H1 (cell line): ENCODE data around the gene GPR18. TPM values are rescaled to one million over a fixed set of nuclear protein-coding genes. Genes with fewer than 3 reads are reported as not detected.

Experiments
- CTCF ChIA-PET: fragments of 300-600 bp; sonication (Branson Sonifier 250); formaldehyde crosslinking; loops from one replicate; lab custom pipeline; 2021; ENCODE audit not compliant: partially characterized antibody; lab: Charles Lee
- POLR2A ChIA-PET: fragments of 300-600 bp; sonication (Branson Sonifier 250); formaldehyde crosslinking; loops from one replicate; lab custom pipeline; 2021; ENCODE audit warnings: inconsistent platforms; ENCODE audit not compliant: partially characterized antibody; lab: Charles Lee
- DNase-seq, 2 experiments: peaks; one replicate each; pipeline versions ENCODE4 v3.0.0 to v3.0.0-alpha.2; 2010 to 2022; ENCODE audit warnings: low spot score in 2 of 2, low read depth in 1 of 2, mixed read lengths in 1 of 2
- FAIRE-seq: peaks from 2 replicates; lab custom pipeline; 2011; peaks lifted over from hg19 to GRCh38; lab: Jason Lieb, UNC
- H2AFZ ChIP-seq: 2 replicates; pipeline ENCODE4 v1.8.1; 2012; ENCODE audit warnings: low read length, inconsistent platforms
- H2AK5ac ChIP-seq: 2 replicates; pipeline ENCODE4 v1.6.1; 2013; ENCODE audit warnings: low read depth, low read length
- H2BK120ac ChIP-seq: replicated peaks from 2 replicates; pipeline ENCODE3; 2013; ENCODE audit warnings: low read depth, low read length, inconsistent platforms
- H2BK12ac ChIP-seq: 2 replicates; pipeline ENCODE4 v1.6.1; 2013; ENCODE audit warnings: low read depth, low read length
- H2BK15ac ChIP-seq: 2 replicates; pipeline ENCODE4 v1.6.1; 2013; ENCODE audit warnings: low read length
- H2BK20ac ChIP-seq: 2 replicates; pipeline ENCODE4 v1.6.1; 2013; ENCODE audit warnings: low read length
- H2BK5ac ChIP-seq: 2 replicates; pipeline ENCODE4 v1.6.1; 2013; ENCODE audit warnings: low read depth, low read length
- H3K14ac ChIP-seq: 2 replicates; pipeline ENCODE4 v1.6.1; 2013; ENCODE audit warnings: inconsistent platforms; ENCODE audit not compliant: insufficient read length
- H3K18ac ChIP-seq: 2 replicates; pipeline ENCODE4 v1.6.1; 2013; ENCODE audit warnings: low read length; ENCODE audit errors: extremely low read depth
- H3K23ac ChIP-seq: 2 replicates; pipeline ENCODE4 v1.6.1; 2013; ENCODE audit warnings: inconsistent platforms; ENCODE audit not compliant: insufficient read length
- H3K23me2 ChIP-seq: 2 replicates; pipeline ENCODE4 v1.6.1; 2013; ENCODE audit warnings: low read depth, low read length
- H3K27ac ChIP-seq: 2 replicates; pipeline ENCODE4 v1.6.1; 2011; ENCODE audit warnings: low read depth, low read length, inconsistent platforms
- H3K27me3 ChIP-seq, 4 experiments: replicated peaks in 1 of 4; 1 replicate in 1 of 4; 2 replicates in 3 of 4; pipeline versions ENCODE4 v1.6.1 to v1.8.1; 2011 to 2013; ENCODE audit warnings: low read length in 3 of 4, mild to moderate bottlenecking in 3 of 4, inconsistent platforms in 2 of 4, mixed read lengths in 2 of 4, moderate library complexity in 1 of 4; ENCODE audit not compliant: control insufficient read depth in 3 of 4, insufficient read depth in 3 of 4; ENCODE audit errors: extremely low read depth in 1 of 4
- H3K36me3 ChIP-seq, 4 experiments: 2 replicates each; pipeline versions ENCODE4 v1.6.1 to v1.8.1; 2011 to 2013; ENCODE audit warnings: mild to moderate bottlenecking in 4 of 4, low read length in 3 of 4, moderate library complexity in 2 of 4, control low read depth in 1 of 4, inconsistent platforms in 1 of 4; ENCODE audit not compliant: insufficient read depth in 4 of 4, control insufficient read depth in 2 of 4
- H3K4ac ChIP-seq: replicated peaks from 2 replicates; pipeline ENCODE3; 2013; ENCODE audit warnings: low read length, low read depth, mixed read lengths, inconsistent platforms; ENCODE audit not compliant: insufficient read length
- H3K4me1 ChIP-seq, 4 experiments: replicated peaks in 1 of 4; 1 replicate in 1 of 4; 2 replicates in 3 of 4; pipeline versions ENCODE4 v1.6.1 to v1.8.1; 2011 to 2013; ENCODE audit warnings: low read length in 3 of 4, inconsistent platforms in 2 of 4, mixed read lengths in 1 of 4; ENCODE audit not compliant: insufficient read depth in 4 of 4, control insufficient read depth in 3 of 4
- H3K4me2 ChIP-seq, 2 experiments: 2 replicates each; pipeline versions ENCODE4 v1.6.1 to v1.8.1; 2011 to 2013; ENCODE audit warnings: low read depth in 2 of 2, low read length in 2 of 2, control low read depth in 1 of 2, inconsistent platforms in 1 of 2, mild to moderate bottlenecking in 1 of 2; ENCODE audit not compliant: insufficient read depth in 1 of 2
- H3K4me3 ChIP-seq, 4 experiments: fragments of 200-600, 300-600 bp in 1 of 4; sonication (generic), shearing (Covaris generic), sonication (Bioruptor Twin) in 1 of 4; 2 replicates each; pipeline versions ENCODE4 v1.5.1 to v1.8.1; 2011 to 2016; ENCODE audit warnings: low read length in 4 of 4, low read depth in 3 of 4, control low read depth in 2 of 4, inconsistent platforms in 2 of 4, mild to moderate bottlenecking in 2 of 4, mixed read lengths in 1 of 4, moderate library complexity in 1 of 4; ENCODE audit not compliant: insufficient read depth in 2 of 4; ENCODE audit errors: extremely low read depth in 1 of 4
- H3K56ac ChIP-seq: replicated peaks from 2 replicates; pipeline ENCODE3; 2013; ENCODE audit warnings: low read depth, mild to moderate bottlenecking, mixed read lengths, low read length, inconsistent platforms; ENCODE audit not compliant: insufficient read length
- H3K79me1 ChIP-seq: 2 replicates; pipeline ENCODE4 v1.6.1; 2013; ENCODE audit warnings: low read depth, low read length, control low read depth
- H3K79me2 ChIP-seq, 2 experiments: 2 replicates each; pipeline versions ENCODE4 v1.6.1 to v1.8.1; 2012 to 2013; ENCODE audit warnings: low read length in 2 of 2, mild to moderate bottlenecking in 2 of 2, inconsistent platforms in 1 of 2; ENCODE audit not compliant: insufficient read depth in 2 of 2, control insufficient read depth in 1 of 2
- H3K9ac ChIP-seq, 4 experiments: replicated peaks in 1 of 4; 1 replicate in 1 of 4; 2 replicates in 3 of 4; pipeline versions ENCODE4 v1.6.1 to v1.8.1; 2011 to 2013; ENCODE audit warnings: low read depth in 3 of 4, low read length in 3 of 4, control low read depth in 2 of 4, mild to moderate bottlenecking in 2 of 4, moderate library complexity in 2 of 4, inconsistent platforms in 1 of 4; ENCODE audit errors: extremely low read depth in 1 of 4
- H3K9me3 ChIP-seq, 2 experiments: 2 replicates each; pipeline versions ENCODE4 v1.6.1 to v1.8.1; 2012 to 2013; ENCODE audit warnings: mild to moderate bottlenecking in 2 of 2, moderate library complexity in 2 of 2, control low read depth in 1 of 2, inconsistent platforms in 1 of 2, low read depth in 1 of 2, low read length in 1 of 2, mixed read lengths in 1 of 2; ENCODE audit not compliant: insufficient read depth in 2 of 2
- H4K20me1 ChIP-seq, 2 experiments: replicated peaks in 1 of 2; 2 replicates each; pipeline versions ENCODE3 to v1.8.1; 2011 to 2013; ENCODE audit warnings: inconsistent platforms in 2 of 2, low read length in 2 of 2, mild to moderate bottlenecking in 1 of 2; ENCODE audit not compliant: insufficient read depth in 2 of 2, control insufficient read depth in 1 of 2
- H4K5ac ChIP-seq: 2 replicates; pipeline ENCODE4 v1.6.1; 2013; ENCODE audit warnings: low read length, low read depth, mixed read lengths, inconsistent platforms; ENCODE audit not compliant: insufficient read length
- H4K8ac ChIP-seq: 2 replicates; pipeline ENCODE4 v1.8.0; 2013; ENCODE audit warnings: mild to moderate bottlenecking, moderate library complexity, low read length, inconsistent platforms; ENCODE audit not compliant: insufficient read depth; ENCODE audit errors: extremely low read depth
- H4K91ac ChIP-seq: replicated peaks from 2 replicates; pipeline ENCODE3; 2013; ENCODE audit warnings: low read length, mixed read lengths, inconsistent platforms; ENCODE audit not compliant: insufficient read length
- BRCA1 ChIP-seq: IDR thresholded peaks from 2 replicates; pipeline ENCODE4 v1.6.1; 2012; ENCODE audit warnings: low read depth, low read length, improper control_type of control experiment
- CBX5 ChIP-seq: fragments of 300-800, 300-1000 bp; sonication (generic); IDR thresholded peaks from 2 replicates; pipeline ENCODE4 v1.7.1; 2016; ENCODE audit warnings: antibody characterized with exemption, low read length, low read depth
- GABPA ChIP-seq: IDR thresholded peaks from 2 replicates; pipeline ENCODE4 v1.6.1; 2011; ENCODE audit warnings: mild to moderate bottlenecking, low read length, moderate library complexity, borderline replicate concordance; ENCODE audit not compliant: insufficient read depth
- HDAC2 ChIP-seq, 2 experiments: fragments of 300-600 bp in 1 of 2; sonication (generic) in 1 of 2; IDR thresholded peaks; 2 replicates each; pipeline ENCODE4 v1.6.1; 2011 to 2012; ENCODE audit warnings: low read depth in 2 of 2, low read length in 2 of 2, mild to moderate bottlenecking in 2 of 2, moderate library complexity in 2 of 2, borderline replicate concordance in 1 of 2, inconsistent platforms in 1 of 2
- HDAC6 ChIP-seq: IDR thresholded peaks from one replicate; pipeline ENCODE4 v1.7.1; 2012; ENCODE audit warnings: low read depth, mild to moderate bottlenecking, inconsistent platforms, low read length, moderate library complexity
- KDM1A ChIP-seq: fragments of 200-600, 300-600 bp; sonication (generic); IDR thresholded peaks from 2 replicates; pipeline ENCODE4 v1.7.1; 2016; ENCODE audit warnings: mild to moderate bottlenecking, low read length, borderline replicate concordance
- MAFK ChIP-seq: IDR thresholded peaks from 2 replicates; pipeline ENCODE4 v1.6.1; 2012; ENCODE audit warnings: low read depth, mild to moderate bottlenecking, improper control_type of control experiment, low read length
- POLR2AphosphoS5 ChIP-seq: IDR thresholded peaks from 2 replicates; pipeline ENCODE4 v1.6.1; 2011; ENCODE audit warnings: low read depth, low read length
- SP2 ChIP-seq: IDR thresholded peaks from 2 replicates; pipeline ENCODE4 v1.6.1; 2012; ENCODE audit warnings: mild to moderate bottlenecking, low read length, inconsistent platforms
- WGBS, 2 experiments: shearing (Covaris generic) in 1 of 2; methylation state at CpG; one replicate each; pipeline versions ENCODE4 v1.1.6 to v1.1.7; 2013 to 2015; ENCODE audit warnings: low lambda C conversion rate in 2 of 2, mixed read lengths in 2 of 2, inconsistent platforms in 1 of 2, low coverage in 1 of 2, missing lambda C conversion rate in 1 of 2; ENCODE audit not compliant: insufficient replicate concordance in 2 of 2, insufficient coverage in 1 of 2, insufficient read length in 1 of 2; ENCODE audit errors: extremely low coverage in 1 of 2, missing lambda C conversion rate in 1 of 2; 5-methylcytosine and 5-hydroxymethylcytosine counted together
- polyA plus RNA-seq, 7 experiments: library from polyadenylated mRNA; depleted of rRNA in 3 of 7; stranded (reverse) in 5 of 7; unstranded in 2 of 7; fragments of >200 nt in 5 of 7; fragments of 200-250 nt in 2 of 7; gene quantifications; 1 replicate in 5 of 7; 2 replicates in 1 of 7; 4 replicates in 1 of 7; pipeline versions ENCODE4 v1.2.1 to v1.2.3, GENCODE V29; 2011 to 2013; ENCODE audit warnings: missing spikeins in 2 of 7, mixed read lengths in 2 of 7
- total RNA-seq: library from RNA; stranded (reverse); fragmentation: NEBNext Ultra II Directional; extraction: Animal tissue kit (Norgen Biotek cat#: 25700); gene quantifications from 2 replicates; pipeline ENCODE4 v1.2.1, GENCODE V29; 2021
- TF ChIP-seq, protein P1 (sequence below): IDR thresholded peaks from 2 replicates; pipeline ENCODE4 v1.6.1; 2012; ENCODE audit warnings: inconsistent platforms

The GPR18 gene
- total and polyA plus RNA-seq, 2 of the 8 experiments (the other 6 are each of a cell fraction or from before 2014, with no cell fraction given): not detected

DNA sequence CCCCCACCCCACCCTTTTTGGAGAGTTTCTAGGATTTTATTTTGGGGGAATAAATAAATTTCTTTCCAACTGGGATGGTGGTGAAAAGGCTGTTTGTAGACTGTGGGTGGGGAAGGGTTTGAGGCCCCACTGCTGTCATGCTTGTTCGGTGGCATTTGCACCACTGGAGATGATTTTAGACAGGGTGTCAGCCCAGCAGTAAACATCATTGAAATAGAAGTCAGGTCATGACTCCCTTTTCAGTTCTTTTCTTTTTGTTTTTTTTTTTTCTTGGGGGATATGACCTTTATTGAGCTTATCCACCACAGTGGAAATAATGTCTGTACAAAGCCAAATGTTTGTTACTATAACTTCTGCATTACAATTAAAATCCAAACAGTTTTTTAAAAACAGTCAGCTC is 43.4 kb downstream of the GPR18 start:
- Histone ChIP-seq H2BK5ac (no peak overlapping the region), H2AFZ (no peak overlapping the region), H3K4me1 (peaks cover 4 to 15% (median 11%) of the 10 kb centered on the region in 4 experiments; a peak in 6 of 7 replicates), H3K23ac (no peak overlapping the region), H2BK12ac (no peak overlapping the region), H3K79me2 (peaks cover 7 to 95% of the 10 kb centered on the region in 2 experiments), H2BK120ac (no peak overlapping the region), H3K27ac (no peak overlapping the region), H3K14ac (no peak overlapping the region), H4K91ac (no peak overlapping the region), H3K9me3 (no peaks in the 10 kb centered on the region), H4K8ac (no peak overlapping the region), H3K18ac (no peak overlapping the region), H3K79me1 (peaks cover 17% of the 10 kb centered on the region), H2AK5ac (no peak overlapping the region), H3K9ac (no peak overlapping the region), H2BK20ac (no peak overlapping the region), H3K4ac (no peak overlapping the region), H2BK15ac (no peak overlapping the region), H4K5ac (no peak overlapping the region), H3K27me3 (no peaks in the 10 kb centered on the region), H3K56ac (no peak overlapping the region), H3K4me3 (peak overlapping the region in 1 of 4 experiments; percentile 2; a peak in 1 of 8 replicates), H3K36me3 (no peaks in the 10 kb centered on the region), H3K23me2 (no peaks in the 10 kb centered on the region), H3K4me2 (peak overlapping the region; percentile 29 to 43; a peak in 1 of 4 replicates), H4K20me1 (peaks cover 3 to 6% of the 10 kb centered on the region in 2 experiments)
- ChIA-PET POLR2A (interaction anchor here (1.1 to 2.9 kb wide), 2 partner anchors 10 to 14 kb away, joined by 3 to 17 read pairs; partner anchors contain the start of gene UBAC2), CTCF (interaction anchor here (1.3 to 1.7 kb wide), 4 partner anchors 9 to 38 kb away, joined by 4 to 9 read pairs (median 6); partner anchors contain the start of gene UBAC2)
- FAIRE-seq (no peak), DNase-seq (no peak)
- no peak for TF ChIP-seq HDAC2 (IDR thresholded peaks at IDR 0.05; ENCODE audit: borderline replicate concordance in 1 of 2, low read depth in 2 of 2, low read length in 2 of 2)
- no peak for TF ChIP-seq GABPA
- TF ChIP-seq POLR2AphosphoS5: no peak
- TF ChIP-seq SP2: no peak
- no peak for TF ChIP-seq KDM1A
- TF ChIP-seq HDAC6: no peak
- TF ChIP-seq CBX5: no peak
- no peak for TF ChIP-seq BRCA1
- TF ChIP-seq, protein P1, sequence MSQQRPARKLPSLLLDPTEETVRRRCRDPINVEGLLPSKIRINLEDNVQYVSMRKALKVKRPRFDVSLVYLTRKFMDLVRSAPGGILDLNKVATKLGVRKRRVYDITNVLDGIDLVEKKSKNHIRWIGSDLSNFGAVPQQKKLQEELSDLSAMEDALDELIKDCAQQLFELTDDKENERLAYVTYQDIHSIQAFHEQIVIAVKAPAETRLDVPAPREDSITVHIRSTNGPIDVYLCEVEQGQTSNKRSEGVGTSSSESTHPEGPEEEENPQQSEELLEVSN: no peak
- TF ChIP-seq MAFK: no peak
- 90% methylated on average over 1 of the region's 1 CpG; no CpG with 5 or more reads in 1 of the 2 experiments for WGBS, 2 experiments
